Spleen (tissue), 7 donors: Measurements from ENCODE around the gene LAS1L.

Experiments used
- CTCF ChIP-seq, 11 experiments: fragments of 200-600 bp in 7 of 11; fragments of 450-650 bp in 4 of 11; sonication (generic) in 4 of 11; IDR thresholded peaks in 8 of 11; conservative IDR thresholded peaks in 3 of 11; 1 replicate in 7 of 11; 2 replicates in 4 of 11; pipeline versions ENCODE4 v1.4.0 to v1.8.0; 2016 to 2021; ENCODE audit warnings: antibody characterized with exemption in 11 of 11, inconsistent platforms in 4 of 11, mild to moderate bottlenecking in 1 of 11
- POLR2A ChIP-seq, 3 donors: fragments of 450-650 bp; IDR thresholded peaks; one replicate each; pipeline ENCODE4 v1.5.1; 2017; ENCODE audit warnings: antibody characterized with exemption in 3 of 3, mild to moderate bottlenecking in 1 of 3
- donor health status: DM: no; HTN: no; CAD: no; lungs with moderate emphysema.
- donor health status: DM: no; HTN: no; CAD: no.
- donor health status: DM: no; HTN: no; CAD: no.

GRCh38 chrX:65532016-65532415, 2.6 kb downstream of the LAS1L start:
- no peak for TF ChIP-seq POLR2A (IDR thresholded peaks at IDR 0.05)
- no peak for TF ChIP-seq CTCF (IDR thresholded peaks at IDR 0.05 in 8 of 11, conservative IDR thresholded peaks at IDR 0.05 in 3 of 11)
